Measurements from ENCODE around the gene CCDC192. TPM values are rescaled to one million over a fixed set of nuclear protein-coding genes. Genes with fewer than 3 reads are reported as not detected.

Gene CCDC192
- total RNA-seq, 3 donors from 2014 or later (not counting 1 experiment from before 2014, with no cell fraction given) = not detected

DNA sequence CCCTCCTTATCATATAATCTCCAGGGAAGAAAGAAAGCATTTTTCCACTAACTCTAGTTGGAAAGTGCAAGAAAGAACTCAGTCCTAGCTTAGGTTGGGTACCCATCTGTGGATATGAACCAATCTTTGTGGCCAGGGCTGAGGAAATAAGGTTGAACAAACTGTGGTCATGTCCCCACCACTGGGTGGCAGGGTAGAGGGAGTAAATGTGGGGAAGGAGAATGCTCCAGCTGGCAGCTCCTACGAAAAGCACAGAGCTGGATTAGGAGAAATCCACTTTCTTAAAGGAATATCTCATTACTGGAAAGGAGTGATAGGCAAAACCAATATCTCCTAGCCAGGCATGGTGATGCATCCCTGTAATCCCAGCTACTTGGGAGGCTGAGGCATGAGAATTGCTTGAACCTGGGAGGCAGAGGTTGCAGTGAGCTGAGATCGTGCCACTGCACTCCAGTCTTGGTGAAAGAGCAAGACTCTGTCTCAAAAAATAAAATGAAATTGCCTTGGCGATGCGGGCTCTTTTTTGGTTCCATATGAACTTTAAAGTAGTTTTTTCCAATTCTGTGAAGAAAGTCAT, 175.1 kb downstream of the CCDC192 start:
- 74% methylated on average over 3 of the region's 4 CpGs for WGBS (ENCODE audit: insufficient coverage)
- DNase-seq (peak in 1 of 2 donors; percentile 13), ATAC-seq (peak in 1 of 3 donors; percentile 50)
- no peaks in the 10 kb centered on the region for H3K4me1 ChIP-seq (ENCODE audit: control insufficient read depth, insufficient read depth, low read length)
- H3K9me3 ChIP-seq (ENCODE audit: control insufficient read depth, insufficient read depth, low read length) = no peaks in the 10 kb centered on the region
- no peak overlapping the region for H3K4me3 ChIP-seq (ENCODE audit: low read length)
- H3K36me3 Mint-ChIP-seq = no peaks in the 10 kb centered on the region
- intact Hi-C loops (cut with micrococcal nuclease) = no loop called here
- no peaks in the 10 kb centered on the region for H3K9me3 Mint-ChIP-seq
- H3K27me3 Mint-ChIP-seq (ENCODE audit: low read depth in 2 of 2) = peaks cover 3 to 14% of the 10 kb centered on the region in 2 donors
- H3K27me3 ChIP-seq (ENCODE audit: control insufficient read depth, insufficient read depth, low read length) = no peaks in the 10 kb centered on the region
- TF ChIP-seq, protein P1, sequence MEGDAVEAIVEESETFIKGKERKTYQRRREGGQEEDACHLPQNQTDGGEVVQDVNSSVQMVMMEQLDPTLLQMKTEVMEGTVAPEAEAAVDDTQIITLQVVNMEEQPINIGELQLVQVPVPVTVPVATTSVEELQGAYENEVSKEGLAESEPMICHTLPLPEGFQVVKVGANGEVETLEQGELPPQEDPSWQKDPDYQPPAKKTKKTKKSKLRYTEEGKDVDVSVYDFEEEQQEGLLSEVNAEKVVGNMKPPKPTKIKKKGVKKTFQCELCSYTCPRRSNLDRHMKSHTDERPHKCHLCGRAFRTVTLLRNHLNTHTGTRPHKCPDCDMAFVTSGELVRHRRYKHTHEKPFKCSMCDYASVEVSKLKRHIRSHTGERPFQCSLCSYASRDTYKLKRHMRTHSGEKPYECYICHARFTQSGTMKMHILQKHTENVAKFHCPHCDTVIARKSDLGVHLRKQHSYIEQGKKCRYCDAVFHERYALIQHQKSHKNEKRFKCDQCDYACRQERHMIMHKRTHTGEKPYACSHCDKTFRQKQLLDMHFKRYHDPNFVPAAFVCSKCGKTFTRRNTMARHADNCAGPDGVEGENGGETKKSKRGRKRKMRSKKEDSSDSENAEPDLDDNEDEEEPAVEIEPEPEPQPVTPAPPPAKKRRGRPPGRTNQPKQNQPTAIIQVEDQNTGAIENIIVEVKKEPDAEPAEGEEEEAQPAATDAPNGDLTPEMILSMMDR (IDR thresholded peaks at IDR 0.05) = no peak
- H3K27ac ChIP-seq (ENCODE audit: low read length) = no peak overlapping the region
- H3K4me3 Mint-ChIP-seq = no peak overlapping the region
- H3K27ac Mint-ChIP-seq = no peak overlapping the region
- H3K4me1 Mint-ChIP-seq = no peaks in the 10 kb centered on the region
- H3K36me3 ChIP-seq (ENCODE audit: control insufficient read depth, insufficient read depth, low read length) = no peaks in the 10 kb centered on the region

DNA sequence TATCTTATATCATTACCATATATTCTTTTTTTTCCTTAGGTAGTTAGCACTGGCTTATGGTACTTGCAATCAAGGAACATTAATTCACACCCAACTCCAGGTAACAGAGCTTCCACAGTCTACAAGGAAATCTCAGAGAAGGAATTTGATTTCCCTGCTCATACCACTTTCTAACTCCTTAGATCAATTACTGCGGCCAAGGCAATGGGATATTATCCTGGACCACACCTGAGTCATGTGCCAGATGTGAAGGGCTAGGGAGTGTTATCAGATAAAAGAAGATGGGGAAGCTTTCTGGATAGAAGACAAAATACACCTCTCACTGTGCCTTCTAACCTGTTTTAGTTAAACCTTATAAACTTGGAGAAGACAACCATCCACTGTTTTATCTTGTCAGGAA, 181.2 kb downstream of the CCDC192 start:
- Mint-ChIP-seq H3K4me1 (no peaks in the 10 kb centered on the region), H3K36me3 (no peaks in the 10 kb centered on the region), H3K4me3 (no peak overlapping the region), H3K27ac (no peak overlapping the region), H3K27me3 (ENCODE audit: low read depth in 2 of 2) (peaks cover 3 to 6% of the 10 kb centered on the region in 2 donors), H3K9me3 (no peaks in the 10 kb centered on the region)
- no peaks in the 10 kb centered on the region for H3K36me3 ChIP-seq (ENCODE audit: control insufficient read depth, insufficient read depth, low read length)
- ATAC-seq (no peak), DNase-seq (no peak)
- TF ChIP-seq, protein P1 (IDR thresholded peaks at IDR 0.05) = no peak
- no peaks in the 10 kb centered on the region for H3K27me3 ChIP-seq (ENCODE audit: control insufficient read depth, insufficient read depth, low read length)
- H3K4me1 ChIP-seq (ENCODE audit: control insufficient read depth, insufficient read depth, low read length) = no peaks in the 10 kb centered on the region
- WGBS (ENCODE audit: insufficient coverage) = no CpG with 5 or more reads among the region's 1 CpG
- H3K4me3 ChIP-seq (ENCODE audit: low read length) = no peak overlapping the region
- intact Hi-C loops (cut with micrococcal nuclease) = no loop called here
- H3K27ac ChIP-seq (ENCODE audit: low read length) = no peak overlapping the region
- no peaks in the 10 kb centered on the region for H3K9me3 ChIP-seq (ENCODE audit: control insufficient read depth, insufficient read depth, low read length)

DNA sequence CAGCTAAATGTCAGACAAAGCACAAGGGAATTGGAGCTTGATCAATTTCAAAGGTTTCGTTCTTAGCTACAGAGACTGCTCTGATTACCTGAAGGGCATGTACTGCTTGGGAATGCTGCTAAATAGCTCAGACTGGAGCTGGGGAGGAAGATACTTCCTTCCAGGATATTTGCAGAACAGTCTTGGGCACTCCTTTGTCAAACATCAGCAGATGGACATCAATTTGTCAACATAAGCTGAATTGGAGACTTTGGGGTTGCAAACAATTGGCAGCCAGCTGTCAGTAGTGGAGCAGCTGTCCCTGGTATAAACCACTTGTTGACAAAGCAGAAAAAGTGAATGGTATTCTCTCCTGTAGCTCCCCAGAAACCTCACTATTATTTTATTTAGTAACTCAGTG, 182.0 kb downstream of the CCDC192 start:
- no peak overlapping the region for H3K27ac ChIP-seq (ENCODE audit: low read length)
- H3K27me3 ChIP-seq (ENCODE audit: control insufficient read depth, insufficient read depth, low read length) = no peaks in the 10 kb centered on the region
- Mint-ChIP-seq H3K9me3 (no peaks in the 10 kb centered on the region), H3K27ac (no peak overlapping the region), H3K4me1 (no peaks in the 10 kb centered on the region), H3K36me3 (no peaks in the 10 kb centered on the region), H3K27me3 (ENCODE audit: low read depth in 2 of 2) (peaks cover 3 to 6% of the 10 kb centered on the region in 2 donors), H3K4me3 (no peak overlapping the region)
- no peaks in the 10 kb centered on the region for H3K9me3 ChIP-seq (ENCODE audit: control insufficient read depth, insufficient read depth, low read length)
- ATAC-seq (no peak), DNase-seq (no peak)
- no peak overlapping the region for H3K4me3 ChIP-seq (ENCODE audit: low read length)
- no peaks in the 10 kb centered on the region for H3K4me1 ChIP-seq (ENCODE audit: control insufficient read depth, insufficient read depth, low read length)
- TF ChIP-seq, protein P1 (IDR thresholded peaks at IDR 0.05) = no peak
- WGBS (ENCODE audit: insufficient coverage) = 73% methylated on average over 1 of the region's 1 CpG
- no peaks in the 10 kb centered on the region for H3K36me3 ChIP-seq (ENCODE audit: control insufficient read depth, insufficient read depth, low read length)
- intact Hi-C loops (cut with micrococcal nuclease) = no loop called here

DNA sequence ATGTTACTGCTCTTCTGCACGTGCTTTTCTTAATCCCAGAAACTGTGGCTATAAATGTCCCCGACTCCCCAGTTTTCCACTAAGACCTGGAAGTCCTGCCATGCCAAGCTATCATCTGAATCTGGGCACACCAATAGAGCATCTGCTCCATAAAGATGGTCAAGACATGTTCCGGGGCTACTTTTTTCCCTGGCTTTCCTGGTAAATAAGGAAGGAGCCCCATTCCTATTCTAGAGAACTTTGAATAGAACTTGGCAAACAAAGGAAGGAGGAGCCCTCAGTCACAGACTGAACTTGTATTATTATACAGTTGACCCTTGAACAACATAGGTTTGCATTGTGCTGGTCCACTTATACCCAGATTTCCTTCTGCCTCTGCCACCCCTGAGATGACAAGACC, 182.9 kb downstream of the CCDC192 start:
- Histone ChIP-seq H3K9me3 (ENCODE audit: control insufficient read depth, insufficient read depth, low read length) (no peaks in the 10 kb centered on the region), H3K4me1 (ENCODE audit: control insufficient read depth, insufficient read depth, low read length) (no peaks in the 10 kb centered on the region), H3K27ac (ENCODE audit: low read length) (no peak overlapping the region), H3K4me3 (ENCODE audit: low read length) (no peak overlapping the region), H3K27me3 (ENCODE audit: control insufficient read depth, insufficient read depth, low read length) (no peaks in the 10 kb centered on the region), H3K36me3 (ENCODE audit: control insufficient read depth, insufficient read depth, low read length) (no peaks in the 10 kb centered on the region)
- no peaks in the 10 kb centered on the region for H3K36me3 Mint-ChIP-seq
- TF ChIP-seq, protein P1 (IDR thresholded peaks at IDR 0.05) = no peak
- ATAC-seq (no peak), DNase-seq (no peak)
- H3K27me3 Mint-ChIP-seq (ENCODE audit: low read depth in 2 of 2) = peaks cover 3 to 6% of the 10 kb centered on the region in 2 donors
- no peak overlapping the region for H3K4me3 Mint-ChIP-seq
- 93% methylated on average over 3 of the region's 3 CpGs for WGBS (ENCODE audit: insufficient coverage)
- H3K27ac Mint-ChIP-seq = no peak overlapping the region
- no peaks in the 10 kb centered on the region for H3K4me1 Mint-ChIP-seq
- intact Hi-C loops (cut with micrococcal nuclease) = no loop called here
- no peaks in the 10 kb centered on the region for H3K9me3 Mint-ChIP-seq

Measured in natural killer cell (primary cell).